Measurements from ENCODE around the gene DUT.

Gene DUT

GRCh38 chr15:48370460-48370859 is 39.2 kb downstream of the DUT start:
- Histone ChIP-seq H3K79me2 (ENCODE audit: control insufficient read depth, insufficient read depth, low read length, unreplicated experiment) (no peaks in the 10 kb centered on the region), H3K4me1 (ENCODE audit: control insufficient read depth, insufficient read depth, low read length, unreplicated experiment) (peaks cover 27% of the 10 kb centered on the region), H3K4me3 (ENCODE audit: low read depth, low read length) (no peak overlapping the region), H3K36me3 (ENCODE audit: insufficient read depth, low read length) (no peaks in the 10 kb centered on the region), H3K27me3 (ENCODE audit: insufficient read depth, low read length) (no peaks in the 10 kb centered on the region), H2AFZ (ENCODE audit: low read length, unreplicated experiment) (peak overlapping the region; percentile 73), H3K27ac (ENCODE audit: low read depth, low read length) (peak overlapping the region; percentile 69; the same call in 1 of the 2 replicates)

DNA sequence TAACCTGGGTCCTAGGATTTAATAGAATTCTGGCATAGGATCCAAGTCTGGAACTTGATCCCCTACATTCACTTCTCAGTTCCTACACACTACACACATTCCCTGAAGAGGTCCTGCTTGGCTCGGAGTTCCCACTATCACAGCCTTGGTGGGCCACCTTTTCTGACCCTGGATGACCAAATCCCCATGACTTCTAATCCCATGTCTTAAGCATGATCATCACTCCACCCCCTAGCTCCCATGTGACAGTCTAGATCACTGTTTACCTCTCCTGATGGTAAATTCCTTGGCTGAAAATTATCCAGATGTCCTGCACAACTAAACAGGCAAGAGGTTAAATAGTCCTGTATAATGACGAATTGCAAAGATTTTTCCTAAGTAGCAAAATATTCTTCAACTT is 40.3 kb downstream of the DUT start:
- H2AFZ ChIP-seq (ENCODE audit: low read length, unreplicated experiment), result no peak overlapping the region

DNA sequence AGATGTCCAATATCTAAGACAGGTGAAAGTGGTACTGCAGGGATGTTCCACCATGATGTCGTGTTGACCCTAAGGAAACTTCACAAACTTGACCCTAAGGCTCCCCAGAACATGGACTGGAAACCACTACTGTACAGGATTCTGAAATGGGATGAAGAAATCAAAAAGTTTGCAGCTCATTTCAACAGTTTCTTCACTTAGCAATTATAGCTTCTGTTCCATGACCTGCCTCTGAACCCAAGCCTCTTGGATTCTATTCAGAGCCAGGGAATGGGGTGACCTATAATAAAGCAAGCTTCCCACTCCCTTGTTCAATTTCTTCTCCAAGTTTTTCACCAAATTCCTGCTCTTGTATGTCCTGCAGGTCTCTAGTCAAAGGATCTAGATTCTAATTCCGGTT is 40.7 kb downstream of the DUT start:
- Histone ChIP-seq H3K36me3 (ENCODE audit: insufficient read depth, low read length) (no peaks in the 10 kb centered on the region), H3K27me3 (ENCODE audit: insufficient read depth, low read length) (no peaks in the 10 kb centered on the region), H2AFZ (ENCODE audit: low read length, unreplicated experiment) (no peak overlapping the region), H3K4me1 (ENCODE audit: control insufficient read depth, insufficient read depth, low read length, unreplicated experiment) (peaks cover 27% of the 10 kb centered on the region), H3K4me3 (ENCODE audit: low read depth, low read length) (no peak overlapping the region), H3K27ac (ENCODE audit: low read depth, low read length) (no peak overlapping the region), H3K79me2 (ENCODE audit: control insufficient read depth, insufficient read depth, low read length, unreplicated experiment) (no peaks in the 10 kb centered on the region)

More for the DNA sequence above, 40.3 kb downstream of the DUT start:
- H3K27ac ChIP-seq (ENCODE audit: low read depth, low read length), result no peak overlapping the region
- no peaks in the 10 kb centered on the region for H3K79me2 ChIP-seq (ENCODE audit: control insufficient read depth, insufficient read depth, low read length, unreplicated experiment)
- H3K4me3 ChIP-seq (ENCODE audit: low read depth, low read length), result no peak overlapping the region
- H3K36me3 ChIP-seq (ENCODE audit: insufficient read depth, low read length), result no peaks in the 10 kb centered on the region
- peaks cover 27% of the 10 kb centered on the region for H3K4me1 ChIP-seq (ENCODE audit: control insufficient read depth, insufficient read depth, low read length, unreplicated experiment)
- no peaks in the 10 kb centered on the region for H3K27me3 ChIP-seq (ENCODE audit: insufficient read depth, low read length)

- Histone ChIP-seq H3K4me1 (ENCODE audit: control insufficient read depth, insufficient read depth, low read length, unreplicated experiment) (peaks cover 27% of the 10 kb centered on the region), H3K27me3 (ENCODE audit: insufficient read depth, low read length) (no peaks in the 10 kb centered on the region), H3K79me2 (ENCODE audit: control insufficient read depth, insufficient read depth, low read length, unreplicated experiment) (no peaks in the 10 kb centered on the region), H2AFZ (ENCODE audit: low read length, unreplicated experiment) (peak overlapping the region; percentile 66), H3K27ac (ENCODE audit: low read depth, low read length) (peak overlapping the region; percentile 74), H3K36me3 (ENCODE audit: insufficient read depth, low read length) (no peaks in the 10 kb centered on the region), H3K4me3 (ENCODE audit: low read depth, low read length) (peak overlapping the region; percentile 59)
These were observed 42.7 kb downstream of the DUT start for GRCh38 chr15:48373821-48374451.

GRCh38 chr15:48374472-48374871 is 43.2 kb downstream of the DUT start:
- H3K27me3 ChIP-seq (ENCODE audit: insufficient read depth, low read length), result no peaks in the 10 kb centered on the region
- H3K4me1 ChIP-seq (ENCODE audit: control insufficient read depth, insufficient read depth, low read length, unreplicated experiment), result peaks cover 27% of the 10 kb centered on the region
- H3K36me3 ChIP-seq (ENCODE audit: insufficient read depth, low read length), result no peaks in the 10 kb centered on the region
- H3K79me2 ChIP-seq (ENCODE audit: control insufficient read depth, insufficient read depth, low read length, unreplicated experiment), result no peaks in the 10 kb centered on the region
- peak overlapping the region; percentile 66 for H2AFZ ChIP-seq (ENCODE audit: low read length, unreplicated experiment)
- H3K27ac ChIP-seq (ENCODE audit: low read depth, low read length), result peak overlapping the region; percentile 74
- H3K4me3 ChIP-seq (ENCODE audit: low read depth, low read length), result peak overlapping the region; percentile 59

DNA sequence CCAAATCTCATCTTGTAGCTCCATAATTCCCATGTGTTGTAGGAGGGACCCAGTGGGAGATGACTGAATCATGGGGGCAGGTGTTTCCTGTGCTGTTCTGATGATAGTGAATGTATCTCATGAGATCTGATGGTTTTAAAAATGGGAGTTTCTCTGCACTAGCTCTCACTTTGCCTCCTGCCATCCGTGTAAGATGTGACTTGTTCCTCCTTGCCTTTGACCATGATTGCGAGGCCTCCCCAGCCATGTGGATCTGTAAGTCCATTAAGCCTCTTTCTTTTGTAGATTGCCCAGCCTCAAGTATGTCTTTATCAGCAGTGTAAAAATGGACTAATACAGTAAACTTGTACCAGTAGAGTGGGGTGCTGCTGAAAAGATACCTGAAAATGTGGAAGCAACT is 44.5 kb downstream of the DUT start:
- Histone ChIP-seq H3K27ac (ENCODE audit: low read depth, low read length) (no peak overlapping the region), H3K36me3 (ENCODE audit: insufficient read depth, low read length) (no peaks in the 10 kb centered on the region), H2AFZ (ENCODE audit: low read length, unreplicated experiment) (no peak overlapping the region), H3K27me3 (ENCODE audit: insufficient read depth, low read length) (no peaks in the 10 kb centered on the region), H3K79me2 (ENCODE audit: control insufficient read depth, insufficient read depth, low read length, unreplicated experiment) (no peaks in the 10 kb centered on the region), H3K4me1 (ENCODE audit: control insufficient read depth, insufficient read depth, low read length, unreplicated experiment) (peaks cover 20% of the 10 kb centered on the region), H3K4me3 (ENCODE audit: low read depth, low read length) (no peak overlapping the region)

GRCh38 chr15:48380198-48380597 is 49.0 kb downstream of the DUT start:
- Histone ChIP-seq H3K79me2 (ENCODE audit: control insufficient read depth, insufficient read depth, low read length, unreplicated experiment) (no peaks in the 10 kb centered on the region), H3K27me3 (ENCODE audit: insufficient read depth, low read length) (no peaks in the 10 kb centered on the region), H2AFZ (ENCODE audit: low read length, unreplicated experiment) (no peak overlapping the region), H3K4me3 (ENCODE audit: low read depth, low read length) (no peak overlapping the region), H3K27ac (ENCODE audit: low read depth, low read length) (no peak overlapping the region), H3K36me3 (ENCODE audit: insufficient read depth, low read length) (no peaks in the 10 kb centered on the region), H3K4me1 (ENCODE audit: control insufficient read depth, insufficient read depth, low read length, unreplicated experiment) (peaks cover 14% of the 10 kb centered on the region)

- Histone ChIP-seq H3K36me3 (ENCODE audit: insufficient read depth, low read length) (no peaks in the 10 kb centered on the region), H2AFZ (ENCODE audit: low read length, unreplicated experiment) (no peak overlapping the region), H3K79me2 (ENCODE audit: control insufficient read depth, insufficient read depth, low read length, unreplicated experiment) (no peaks in the 10 kb centered on the region), H3K27me3 (ENCODE audit: insufficient read depth, low read length) (no peaks in the 10 kb centered on the region), H3K4me3 (ENCODE audit: low read depth, low read length) (no peak overlapping the region), H3K27ac (ENCODE audit: low read depth, low read length) (no peak overlapping the region), H3K4me1 (ENCODE audit: control insufficient read depth, insufficient read depth, low read length, unreplicated experiment) (peaks cover 22% of the 10 kb centered on the region)
These were observed 50.6 kb downstream of the DUT start for GRCh38 chr15:48381861-48382260.

DNA sequence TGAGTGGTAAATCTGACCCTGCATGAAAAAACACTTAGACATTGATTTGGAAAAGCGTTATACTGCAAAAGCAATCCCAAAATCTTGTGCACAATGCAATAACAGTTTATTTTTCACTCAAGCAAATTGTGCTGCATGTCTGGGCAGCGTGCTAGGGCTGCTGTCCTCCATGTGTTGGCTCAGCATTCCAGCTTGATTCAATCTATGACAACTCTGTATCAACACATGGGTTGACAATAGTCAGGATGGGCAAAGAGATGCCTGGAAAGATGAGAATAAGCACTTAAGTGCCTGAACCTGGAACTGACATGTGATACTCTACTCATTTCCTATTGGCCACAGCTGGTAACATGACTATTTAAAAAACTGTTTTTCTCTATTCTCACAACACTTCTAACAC is 51.8 kb downstream of the DUT start:
- no peak overlapping the region for H3K4me3 ChIP-seq (ENCODE audit: low read depth, low read length)
- no peaks in the 10 kb centered on the region for H3K79me2 ChIP-seq (ENCODE audit: control insufficient read depth, insufficient read depth, low read length, unreplicated experiment)
- no peak overlapping the region for H2AFZ ChIP-seq (ENCODE audit: low read length, unreplicated experiment)
- no peaks in the 10 kb centered on the region for H3K27me3 ChIP-seq (ENCODE audit: insufficient read depth, low read length)
- H3K4me1 ChIP-seq (ENCODE audit: control insufficient read depth, insufficient read depth, low read length, unreplicated experiment), result peaks cover 22% of the 10 kb centered on the region
- no peaks in the 10 kb centered on the region for H3K36me3 ChIP-seq (ENCODE audit: insufficient read depth, low read length)
- no peak overlapping the region for H3K27ac ChIP-seq (ENCODE audit: low read depth, low read length)

DNA sequence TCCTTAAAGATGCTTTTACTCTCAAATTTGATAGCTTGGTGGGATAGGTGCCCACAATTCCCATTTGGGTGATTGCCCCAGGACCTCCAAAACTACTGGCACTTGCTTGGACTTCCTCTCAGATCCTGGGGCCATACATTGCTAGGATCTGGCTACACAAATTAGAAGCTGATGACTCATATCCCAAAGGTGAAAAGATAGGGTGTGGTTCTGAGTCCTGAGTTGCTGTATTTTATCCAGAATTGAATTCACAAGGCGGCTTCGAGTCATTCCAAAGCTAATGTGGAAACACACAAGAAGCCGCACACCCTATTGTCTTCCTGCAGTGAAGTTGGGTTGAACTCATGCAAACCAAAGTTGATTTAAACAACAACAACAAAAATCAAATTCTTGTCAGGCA is 53.4 kb downstream of the DUT start:
- Histone ChIP-seq H3K4me1 (ENCODE audit: control insufficient read depth, insufficient read depth, low read length, unreplicated experiment) (peaks cover 38% of the 10 kb centered on the region), H3K4me3 (ENCODE audit: low read depth, low read length) (no peak overlapping the region), H3K27ac (ENCODE audit: low read depth, low read length) (peak overlapping the region; percentile 93), H3K36me3 (ENCODE audit: insufficient read depth, low read length) (no peaks in the 10 kb centered on the region), H3K27me3 (ENCODE audit: insufficient read depth, low read length) (no peaks in the 10 kb centered on the region), H2AFZ (ENCODE audit: low read length, unreplicated experiment) (peak overlapping the region; percentile 17), H3K79me2 (ENCODE audit: control insufficient read depth, insufficient read depth, low read length, unreplicated experiment) (no peaks in the 10 kb centered on the region)

GRCh38 chr15:48385031-48385830 is 54.0 kb downstream of the DUT start:
- no peaks in the 10 kb centered on the region for H3K79me2 ChIP-seq (ENCODE audit: control insufficient read depth, insufficient read depth, low read length, unreplicated experiment)
- no peak overlapping the region for H3K4me3 ChIP-seq (ENCODE audit: low read depth, low read length)
- H3K4me1 ChIP-seq (ENCODE audit: control insufficient read depth, insufficient read depth, low read length, unreplicated experiment), result peaks cover 44% of the 10 kb centered on the region
- H3K27me3 ChIP-seq (ENCODE audit: insufficient read depth, low read length), result no peaks in the 10 kb centered on the region
- peak overlapping the region; percentile 93 for H3K27ac ChIP-seq (ENCODE audit: low read depth, low read length)
- no peaks in the 10 kb centered on the region for H3K36me3 ChIP-seq (ENCODE audit: insufficient read depth, low read length)
- H2AFZ ChIP-seq (ENCODE audit: low read length, unreplicated experiment), result peak overlapping the region; percentile 17

Measured in ACC112 (cell line).